B cell (primary cell): ENCODE results near the gene ATP13A5. TPM values are rescaled to one million over a fixed set of nuclear protein-coding genes. Genes with fewer than 3 reads are reported as not detected.

Experiments used
- ATAC-seq: fragments of 200-7000 bp; cut with Tn5 transposase; one replicate; pipeline ENCODE4 v1.10.0; 2021; ENCODE audit warnings: low read depth, mild to moderate bottlenecking, moderate number of reproducible peaks, moderate library complexity
- CTCF ChIA-PET: fragments of 350-600 bp; sonication (Branson Sonifier 250); formaldehyde crosslinking; loops from one replicate; lab custom pipeline; 2021; ENCODE audit warnings: antibody characterized with exemption, inconsistent platforms; lab: Charles Lee
- POLR2A ChIA-PET: fragments of 350-600 bp; sonication (Branson Sonifier 250); formaldehyde crosslinking; loops from one replicate; lab custom pipeline; 2021; ENCODE audit warnings: antibody characterized with exemption; lab: Charles Lee
- DNase-seq: peaks from one replicate; pipeline ENCODE4 v3.0.0; 2013
- H2AFZ ChIP-seq: 2 replicates; pipeline ENCODE4 v1.6.1; 2012; ENCODE audit warnings: mild to moderate bottlenecking, low read depth, low read length; ENCODE audit not compliant: insufficient read depth, poor library complexity, severe bottlenecking
- H3K27ac ChIP-seq, 2 donors: 1 replicate in 1 of 2; 2 replicates in 1 of 2; pipeline ENCODE4 v1.5.1; 2012 to 2013; ENCODE audit warnings: low read length in 2 of 2, mild to moderate bottlenecking in 2 of 2, moderate library complexity in 1 of 2
- H3K27me3 ChIP-seq, 4 experiments: fragments of 200-600 bp in 1 of 4; sonication (generic) in 1 of 4; replicated peaks in 1 of 4; 1 replicate in 2 of 4; 2 replicates in 2 of 4; pipeline versions ENCODE4 v1.6.1 to v1.7.0; 2013 to 2016; ENCODE audit warnings: low read length in 3 of 4, mild to moderate bottlenecking in 2 of 4, mixed read lengths in 1 of 4, moderate library complexity in 1 of 4; ENCODE audit not compliant: insufficient read depth in 4 of 4, control insufficient read depth in 3 of 4; ENCODE audit errors: control extremely low read depth in 1 of 4
- H3K36me3 ChIP-seq, 2 experiments: replicated peaks in 1 of 2; 1 replicate in 1 of 2; 2 replicates in 1 of 2; pipeline versions ENCODE4 v1.6.1 to v1.7.1; 2013; ENCODE audit warnings: low read length in 1 of 2; ENCODE audit not compliant: insufficient read depth in 2 of 2, control insufficient read depth in 1 of 2; ENCODE audit errors: control extremely low read depth in 1 of 2, extremely low read depth in 1 of 2
- H3K4me1 ChIP-seq, 2 donors: fragments of 200-600 bp in 1 of 2; sonication (generic) in 1 of 2; 1 replicate in 1 of 2; 2 replicates in 1 of 2; pipeline versions ENCODE4 v1.5.1 to v1.6.1; 2013 to 2017; ENCODE audit warnings: low read length in 2 of 2; ENCODE audit not compliant: control insufficient read depth in 2 of 2, insufficient read depth in 2 of 2
- H3K4me2 ChIP-seq: replicated peaks from 2 replicates; pipeline ENCODE3; 2012; ENCODE audit warnings: mild to moderate bottlenecking, low read depth, low read length; ENCODE audit not compliant: poor library complexity, severe bottlenecking
- H3K4me3 ChIP-seq, 5 experiments: fragments of 200-600 bp in 1 of 5; sonication (generic) in 1 of 5; 1 replicate in 3 of 5; 2 replicates in 2 of 5; pipeline versions ENCODE4 v1.5.1 to v1.7.0; 2011 to 2016; ENCODE audit warnings: low read length in 4 of 5, mild to moderate bottlenecking in 4 of 5, low read depth in 2 of 5, control low read depth in 1 of 5, moderate library complexity in 1 of 5; ENCODE audit not compliant: insufficient read depth in 1 of 5; ENCODE audit errors: control extremely low read depth in 1 of 5, extremely low read depth in 1 of 5
- H3K79me2 ChIP-seq: fragments of 200-600 bp; sonication (generic); one replicate; pipeline ENCODE4 v1.6.0; 2016; ENCODE audit warnings: low read length; ENCODE audit not compliant: control insufficient read depth, insufficient read depth
- H3K9ac ChIP-seq: fragments of 200-600 bp; sonication (generic); 2 replicates; pipeline ENCODE4 v1.6.1; 2017; ENCODE audit warnings: mild to moderate bottlenecking, low read length, moderate library complexity
- H3K9me3 ChIP-seq, 3 donors: one replicate each; pipeline versions ENCODE4 v1.6.1 to v1.7.1; 2013; ENCODE audit warnings: low read length in 2 of 3; ENCODE audit not compliant: control insufficient read depth in 2 of 3, insufficient read depth in 1 of 3; ENCODE audit errors: control extremely low read depth in 1 of 3
- H4K20me1 ChIP-seq: 2 replicates; pipeline ENCODE4 v1.6.0; 2012; ENCODE audit warnings: mild to moderate bottlenecking, low read length; ENCODE audit not compliant: insufficient read depth, control insufficient read depth, poor library complexity, severe bottlenecking
- H3K27ac Mint-ChIP-seq: one replicate; pipeline ENCODE4 v1.8.0; 2021; ENCODE audit warnings: mixed read lengths
- H3K27me3 Mint-ChIP-seq: one replicate; pipeline ENCODE4 v1.8.0; 2021; ENCODE audit warnings: mixed read lengths
- H3K4me1 Mint-ChIP-seq: one replicate; pipeline ENCODE4 v1.8.0; 2021; ENCODE audit warnings: mixed read lengths
- H3K4me3 Mint-ChIP-seq: one replicate; pipeline ENCODE4 v1.8.0; 2021; ENCODE audit warnings: mixed read lengths
- H3K9me3 Mint-ChIP-seq: one replicate; pipeline ENCODE4 v1.8.0; 2022; ENCODE audit warnings: mixed read lengths; ENCODE audit not compliant: insufficient read depth
- EZH2 ChIP-seq: IDR thresholded peaks from 2 replicates; pipeline ENCODE4 v1.6.1; 2012; ENCODE audit warnings: borderline replicate concordance, low read depth, mild to moderate bottlenecking, moderate library complexity, low read length; ENCODE audit not compliant: insufficient read depth, poor library complexity, severe bottlenecking
- WGBS: methylation state at CpG from one replicate; pipeline ENCODE4 v1.1.5; 2013; ENCODE audit warnings: missing lambda C conversion rate; ENCODE audit not compliant: insufficient coverage; 5-methylcytosine and 5-hydroxymethylcytosine counted together
- intact Hi-C: fragments of 100-400 bp; cut with micrococcal nuclease; formaldehyde crosslinking; loops from one replicate; pipeline ENCODE4 v1.10.0; 2022
- polyA plus RNA-seq: library from polyadenylated mRNA; depleted of rRNA; stranded (reverse); fragments of >200 nt; gene quantifications from 2 replicates; pipeline ENCODE4 v1.2.3, GENCODE V29; 2012
- total RNA-seq, 2 donors: library from RNA; stranded (reverse); fragments of 120-200 nt in 1 of 2; gene quantifications; 1 replicate in 1 of 2; 2 replicates in 1 of 2; pipeline versions ENCODE4 v1.2.3 to v1.2.4, GENCODE V29; 2013 to 2022
- TF ChIP-seq, protein P1 (sequence below): fragments of 200-600 bp; IDR thresholded peaks from one replicate; pipeline ENCODE4 v1.8.0; 2022; ENCODE audit warnings: antibody characterized with exemption, mild to moderate bottlenecking

The ATP13A5 gene
- total and polyA plus RNA-seq, 2 donors (not counting 1 experiment from before 2014, with no cell fraction given) = 0.12 TPM; not detected in 1

DNA sequence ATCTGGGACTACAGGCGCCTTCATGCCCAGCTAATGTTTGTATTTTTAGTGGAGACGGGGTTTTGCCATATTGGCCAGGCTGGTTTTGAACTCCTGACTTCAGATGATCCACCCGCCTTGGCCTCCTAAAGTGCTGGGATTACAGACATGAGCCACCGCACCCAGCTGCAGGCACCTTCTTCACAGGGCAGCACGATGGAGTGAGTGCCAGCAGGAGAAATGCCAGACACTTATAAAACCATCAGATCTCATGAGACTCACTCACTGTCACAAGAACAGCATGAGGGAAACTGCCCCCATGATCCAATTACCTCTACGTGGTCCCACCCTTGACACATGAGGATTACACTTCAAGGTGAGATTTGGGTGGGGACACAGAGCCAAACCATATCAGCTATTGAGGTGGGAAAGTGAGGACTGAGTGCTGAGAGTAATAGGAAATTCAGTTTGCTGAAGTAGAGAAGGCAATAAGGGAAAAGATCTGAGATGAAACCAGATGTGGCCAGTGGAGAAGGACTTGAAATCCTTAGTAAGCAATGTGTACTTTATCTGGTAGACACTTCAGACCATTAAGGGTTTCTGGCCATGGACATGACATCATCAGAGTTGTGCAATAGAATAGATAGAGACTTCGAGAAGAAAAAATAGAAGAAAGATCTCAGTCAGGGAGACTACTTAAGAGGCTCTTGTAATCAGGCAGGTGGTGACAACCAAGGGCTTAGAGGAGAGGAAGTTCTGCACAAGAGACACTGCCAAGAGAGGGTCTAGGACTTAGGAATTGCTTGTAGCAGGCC lies 18.1 kb upstream of the ATP13A5 start:
- Mint-ChIP-seq H3K4me3 (no peak overlapping the region), H3K9me3 (no peaks in the 10 kb centered on the region), H3K27me3 (peaks cover 3% of the 10 kb centered on the region), H3K27ac (no peak overlapping the region), H3K4me1 (no peaks in the 10 kb centered on the region)
- Histone ChIP-seq H3K9me3 (peaks cover 0 to 2% (median 1%) of the 10 kb centered on the region in 3 donors), H4K20me1 (no peaks in the 10 kb centered on the region), H3K4me3 (no peak overlapping the region), H3K27ac (no peak overlapping the region), H3K79me2 (no peaks in the 10 kb centered on the region), H3K4me2 (no peak overlapping the region), H3K9ac (no peak overlapping the region), H2AFZ (no peak overlapping the region), H3K36me3 (no peaks in the 10 kb centered on the region), H3K27me3 (no peaks in the 10 kb centered on the region), H3K4me1 (no peaks in the 10 kb centered on the region)
- 91% methylated on average over 5 of the region's 7 CpGs for WGBS
- POLR2A ChIA-PET = no interaction called here
- TF ChIP-seq, protein P1, sequence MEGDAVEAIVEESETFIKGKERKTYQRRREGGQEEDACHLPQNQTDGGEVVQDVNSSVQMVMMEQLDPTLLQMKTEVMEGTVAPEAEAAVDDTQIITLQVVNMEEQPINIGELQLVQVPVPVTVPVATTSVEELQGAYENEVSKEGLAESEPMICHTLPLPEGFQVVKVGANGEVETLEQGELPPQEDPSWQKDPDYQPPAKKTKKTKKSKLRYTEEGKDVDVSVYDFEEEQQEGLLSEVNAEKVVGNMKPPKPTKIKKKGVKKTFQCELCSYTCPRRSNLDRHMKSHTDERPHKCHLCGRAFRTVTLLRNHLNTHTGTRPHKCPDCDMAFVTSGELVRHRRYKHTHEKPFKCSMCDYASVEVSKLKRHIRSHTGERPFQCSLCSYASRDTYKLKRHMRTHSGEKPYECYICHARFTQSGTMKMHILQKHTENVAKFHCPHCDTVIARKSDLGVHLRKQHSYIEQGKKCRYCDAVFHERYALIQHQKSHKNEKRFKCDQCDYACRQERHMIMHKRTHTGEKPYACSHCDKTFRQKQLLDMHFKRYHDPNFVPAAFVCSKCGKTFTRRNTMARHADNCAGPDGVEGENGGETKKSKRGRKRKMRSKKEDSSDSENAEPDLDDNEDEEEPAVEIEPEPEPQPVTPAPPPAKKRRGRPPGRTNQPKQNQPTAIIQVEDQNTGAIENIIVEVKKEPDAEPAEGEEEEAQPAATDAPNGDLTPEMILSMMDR = no peak
- ATAC-seq (no peak), DNase-seq (no peak)
- intact Hi-C loops = no loop called here
- CTCF ChIA-PET = interaction anchor here (0.6 kb wide), 1 partner anchor 66 kb away, joined by 4 read pairs; no protein-coding TSS in a partner anchor

GRCh38 chr3:193391902-193392301 lies 13.3 kb upstream of the ATP13A5 start:
- no peak for TF ChIP-seq EZH2
- TF ChIP-seq, protein P1 = no peak
- WGBS = 76% methylated on average over 3 of the region's 3 CpGs
- H3K79me2 ChIP-seq = no peaks in the 10 kb centered on the region
- ATAC-seq (no peak), DNase-seq (no peak)
- no peak overlapping the region for H3K9ac ChIP-seq
- Mint-ChIP-seq H3K27ac (no peak overlapping the region), H3K4me1 (no peaks in the 10 kb centered on the region), H3K9me3 (no peaks in the 10 kb centered on the region), H3K4me3 (no peak overlapping the region), H3K27me3 (peaks cover 12% of the 10 kb centered on the region)
- no peak overlapping the region for H3K27ac ChIP-seq
- no peak overlapping the region for H3K4me2 ChIP-seq
- ChIA-PET POLR2A (no interaction called here), CTCF (no interaction called here)
- H2AFZ ChIP-seq = no peak overlapping the region
- H3K4me1 ChIP-seq = no peaks in the 10 kb centered on the region
- no peaks in the 10 kb centered on the region for H4K20me1 ChIP-seq
- H3K9me3 ChIP-seq = peaks cover 0 to 3% (median 0%) of the 10 kb centered on the region in 3 donors
- intact Hi-C loops = no loop called here
- H3K36me3 ChIP-seq = no peaks in the 10 kb centered on the region
- no peak overlapping the region for H3K4me3 ChIP-seq
- no peaks in the 10 kb centered on the region for H3K27me3 ChIP-seq
